Measurements from ENCODE around the gene R3HCC1L.
A peak's percentile ranks its signal among the peaks of the same experiment; 100 is the strongest.

The R3HCC1L gene

DNA sequence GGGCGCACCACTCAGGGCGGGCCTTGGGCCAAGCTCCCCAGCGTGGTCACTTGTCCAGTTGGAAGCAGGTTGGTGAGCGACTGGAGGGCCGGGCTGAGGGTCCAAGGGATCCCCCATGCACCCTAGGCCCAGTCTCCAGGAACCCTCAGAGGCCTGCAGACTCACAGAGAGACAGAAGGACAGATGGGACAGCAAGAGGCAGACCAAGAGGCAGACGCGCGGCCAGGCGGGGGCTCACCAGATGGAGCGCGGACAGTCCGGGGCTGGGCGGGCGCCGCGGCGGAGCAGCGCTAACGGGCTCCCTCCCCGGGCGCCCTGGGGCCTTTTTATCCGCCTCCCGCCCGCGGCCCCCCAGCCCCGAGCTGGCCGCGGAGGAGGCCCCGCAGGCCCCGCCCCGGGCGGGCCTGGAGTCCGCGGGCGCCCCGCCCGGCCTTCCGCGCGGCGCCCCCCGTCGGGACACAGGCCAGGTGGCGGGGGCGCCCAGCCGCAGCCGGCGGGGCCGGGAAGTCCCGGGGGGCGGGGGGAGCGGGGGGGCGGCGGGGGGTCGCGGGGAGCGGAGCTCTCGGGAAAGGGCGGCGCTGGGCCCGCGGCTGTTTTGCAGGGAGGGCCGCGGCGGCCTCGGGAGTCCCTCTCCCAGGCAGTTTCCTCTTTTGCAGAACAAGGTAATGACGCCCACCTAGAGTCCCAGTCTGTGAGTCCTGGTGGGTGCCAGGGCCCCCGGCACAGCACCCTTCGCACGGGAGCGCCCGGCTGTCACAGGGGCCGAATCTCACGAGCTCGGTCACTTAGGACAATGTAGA lies 133.6 kb downstream of the R3HCC1L start, which contains the start of gene LOXL4 (continued):
- TF ChIP-seq ZNF335 (tag by site-specific recombination; conservative IDR thresholded peaks at IDR 0.05): peak; percentile 73; the same call in 1 of the 2 replicates
- peak; percentile 36; the same call in 1 of the 2 replicates for TF ChIP-seq PBX3 (CRISPR knock-in tag; IDR thresholded peaks at IDR 0.05)
- TF ChIP-seq ZIC2 (tag by site-specific recombination; IDR thresholded peaks at IDR 0.05): peak; percentile 15; the same call in 1 of the 2 replicates

DNA sequence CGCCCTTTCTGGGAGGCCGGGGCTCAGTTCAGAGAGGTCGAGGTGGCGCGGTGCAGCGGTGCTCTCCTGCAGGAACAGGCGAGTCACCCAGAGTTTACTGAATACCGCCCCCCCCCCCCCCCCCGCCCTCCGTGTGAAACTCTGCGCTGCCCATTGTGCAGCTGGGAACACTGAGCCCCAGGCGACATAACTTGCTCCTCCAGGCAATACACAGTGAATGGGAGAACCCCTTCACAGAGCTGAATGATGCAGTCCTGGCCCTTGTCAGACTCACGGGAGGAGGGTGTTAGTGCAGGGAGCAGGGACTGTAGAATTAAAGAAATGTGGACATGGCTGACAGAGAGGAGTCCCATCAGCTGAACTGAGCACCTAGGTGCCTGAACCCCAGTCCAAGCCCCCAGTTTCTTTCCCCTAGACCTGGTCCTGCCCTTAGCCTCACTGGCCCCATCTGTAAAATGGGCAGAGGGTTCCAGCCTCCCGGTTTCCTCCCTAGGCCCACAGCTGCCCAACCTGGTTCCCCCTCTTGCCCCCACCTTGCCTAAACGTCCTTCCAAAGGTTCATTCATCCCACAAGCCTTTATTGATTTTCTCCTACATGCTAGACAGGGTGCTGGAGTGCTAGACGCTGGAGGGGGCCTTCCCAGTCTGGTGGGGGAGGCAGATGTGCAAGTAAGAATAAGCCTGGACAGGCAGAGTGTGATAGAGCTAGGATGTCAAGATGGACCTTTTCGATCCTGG lies 134.4 kb downstream of the R3HCC1L start:
- Histone ChIP-seq H3K4me1 (ENCODE audit: control insufficient read depth, insufficient read depth, low read length) (no peaks in the 10 kb centered on the region), H3K36me3 (ENCODE audit: control insufficient read depth in 2 of 2, insufficient read depth in 1 of 2, low read length in 2 of 2) (no peaks in the 10 kb centered on the region), H3K4me3 (ENCODE audit: low read depth, low read length) (peak overlapping the region; percentile 25), H3K9me3 (ENCODE audit: control insufficient read depth, insufficient read depth, low read depth, low read length) (no peaks in the 10 kb centered on the region), H3K27ac (ENCODE audit: extremely low read depth, low read depth, low read length) (no peak overlapping the region)
- POLR2A ChIA-PET: interaction anchor here (0.7 to 1.1 kb wide), 3 partner anchors 28 to 192 kb away, joined by 3 to 7 read pairs (median 3); no protein-coding TSS in a partner anchor
- CTCF ChIA-PET: interaction anchor here (0.7 to 3.4 kb wide), 2 partner anchors 40 to 1439 kb away, joined by 3 to 20 read pairs; no protein-coding TSS in a partner anchor
- TF ChIP-seq, protein P1, sequence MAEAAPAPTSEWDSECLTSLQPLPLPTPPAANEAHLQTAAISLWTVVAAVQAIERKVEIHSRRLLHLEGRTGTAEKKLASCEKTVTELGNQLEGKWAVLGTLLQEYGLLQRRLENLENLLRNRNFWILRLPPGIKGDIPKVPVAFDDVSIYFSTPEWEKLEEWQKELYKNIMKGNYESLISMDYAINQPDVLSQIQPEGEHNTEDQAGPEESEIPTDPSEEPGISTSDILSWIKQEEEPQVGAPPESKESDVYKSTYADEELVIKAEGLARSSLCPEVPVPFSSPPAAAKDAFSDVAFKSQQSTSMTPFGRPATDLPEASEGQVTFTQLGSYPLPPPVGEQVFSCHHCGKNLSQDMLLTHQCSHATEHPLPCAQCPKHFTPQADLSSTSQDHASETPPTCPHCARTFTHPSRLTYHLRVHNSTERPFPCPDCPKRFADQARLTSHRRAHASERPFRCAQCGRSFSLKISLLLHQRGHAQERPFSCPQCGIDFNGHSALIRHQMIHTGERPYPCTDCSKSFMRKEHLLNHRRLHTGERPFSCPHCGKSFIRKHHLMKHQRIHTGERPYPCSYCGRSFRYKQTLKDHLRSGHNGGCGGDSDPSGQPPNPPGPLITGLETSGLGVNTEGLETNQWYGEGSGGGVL (tag by site-specific recombination; IDR thresholded peaks at IDR 0.05): peak; percentile 59
- TF ChIP-seq ZNF561 (tag by site-specific recombination; IDR thresholded peaks at IDR 0.05; ENCODE audit: borderline replicate concordance): no peak
- TF ChIP-seq ZBTB48 (tag by site-specific recombination; IDR thresholded peaks at IDR 0.05): no peak
- no peak for TF ChIP-seq GLIS2 (tag by site-specific recombination; IDR thresholded peaks at IDR 0.05)
- no peak for TF ChIP-seq MYNN (tag by site-specific recombination; IDR thresholded peaks at IDR 0.05; ENCODE audit: borderline replicate concordance)
- TF ChIP-seq ZNF548 (tag by site-specific recombination; IDR thresholded peaks at IDR 0.05): no peak
- TF ChIP-seq ZFHX2 (tag by site-specific recombination; conservative IDR thresholded peaks at IDR 0.05): 0 out of 2 replicates have a peak, but pooled peaks have one; percentile 3
- TF ChIP-seq KLF16 (tag by site-specific recombination; IDR thresholded peaks at IDR 0.05): no peak
- TF ChIP-seq, protein P2, sequence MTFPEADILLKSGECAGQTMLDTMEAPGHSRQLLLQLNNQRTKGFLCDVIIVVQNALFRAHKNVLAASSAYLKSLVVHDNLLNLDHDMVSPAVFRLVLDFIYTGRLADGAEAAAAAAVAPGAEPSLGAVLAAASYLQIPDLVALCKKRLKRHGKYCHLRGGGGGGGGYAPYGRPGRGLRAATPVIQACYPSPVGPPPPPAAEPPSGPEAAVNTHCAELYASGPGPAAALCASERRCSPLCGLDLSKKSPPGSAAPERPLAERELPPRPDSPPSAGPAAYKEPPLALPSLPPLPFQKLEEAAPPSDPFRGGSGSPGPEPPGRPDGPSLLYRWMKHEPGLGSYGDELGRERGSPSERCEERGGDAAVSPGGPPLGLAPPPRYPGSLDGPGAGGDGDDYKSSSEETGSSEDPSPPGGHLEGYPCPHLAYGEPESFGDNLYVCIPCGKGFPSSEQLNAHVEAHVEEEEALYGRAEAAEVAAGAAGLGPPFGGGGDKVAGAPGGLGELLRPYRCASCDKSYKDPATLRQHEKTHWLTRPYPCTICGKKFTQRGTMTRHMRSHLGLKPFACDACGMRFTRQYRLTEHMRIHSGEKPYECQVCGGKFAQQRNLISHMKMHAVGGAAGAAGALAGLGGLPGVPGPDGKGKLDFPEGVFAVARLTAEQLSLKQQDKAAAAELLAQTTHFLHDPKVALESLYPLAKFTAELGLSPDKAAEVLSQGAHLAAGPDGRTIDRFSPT (tag by site-specific recombination; IDR thresholded peaks at IDR 0.05): no peak
- no peak for TF ChIP-seq ZNF791 (tag by site-specific recombination; IDR thresholded peaks at IDR 0.05)
- no peak for TF ChIP-seq ZNF544 (tag by site-specific recombination; IDR thresholded peaks at IDR 0.05)
- no peak for TF ChIP-seq GLI4 (tag by site-specific recombination; IDR thresholded peaks at IDR 0.05)
- TF ChIP-seq ZNF510 (tag by site-specific recombination; IDR thresholded peaks at IDR 0.05; ENCODE audit: insufficient replicate concordance): no peak
- TF ChIP-seq ZNF223 (tag by site-specific recombination; IDR thresholded peaks at IDR 0.05): no peak

Data from HEK293 (cell line).